PC-3 (cell line): ENCODE results near the gene TMEM259. TPM values are rescaled to one million over a fixed set of nuclear protein-coding genes. Genes with fewer than 3 reads are reported as not detected.

Experiments
- ATAC-seq: fragments of 200-7000 bp; cut with Tn5 transposase; 2 replicates; pipeline ENCODE4 v1.9.1; 2020; ENCODE audit warnings: mild to moderate bottlenecking, moderate library complexity
- BruUV-seq: library from RNA; stranded (reverse); fragments of 400-500 nt; replicated peaks from 2 replicates; lab custom pipeline; 2021; lab: Mats Ljungman, UMichigan
- CTCF ChIA-PET: fragments of 300-600 bp; sonication (Branson Sonifier 250); formaldehyde crosslinking; loops from one replicate; lab custom pipeline; 2022; ENCODE audit warnings: antibody characterized with exemption; lab: Charles Lee
- POLR2A ChIA-PET: fragments of 300-600 bp; sonication (Branson Sonifier 250); formaldehyde crosslinking; loops from one replicate; lab custom pipeline; 2022; ENCODE audit warnings: antibody characterized with exemption; ENCODE audit not compliant: unreplicated experiment; lab: Charles Lee
- DNase-seq: peaks from one replicate; pipeline ENCODE4 v3.0.0-alpha.2; 2015
- H2AFZ ChIP-seq: fragments of 300-600 bp; sonication (generic); 2 replicates; pipeline ENCODE4 v1.6.0; 2016; ENCODE audit warnings: antibody characterized with exemption, low read length
- H3F3A ChIP-seq: fragments of 300-600 bp; sonication (generic); one replicate; pipeline ENCODE4 v1.6.0; 2017; ENCODE audit warnings: antibody characterized with exemption, low read length, control low read depth, mild to moderate bottlenecking; ENCODE audit not compliant: unreplicated experiment
- H3K27ac ChIP-seq: fragments of 300-600 bp; sonication (generic); 2 replicates; pipeline ENCODE4 v1.5.1; 2016; ENCODE audit warnings: mild to moderate bottlenecking, low read length
- H3K27me3 ChIP-seq: fragments of 300-600 bp; sonication (generic); 2 replicates; pipeline ENCODE4 v1.6.1; 2016; ENCODE audit warnings: low read length, mixed read lengths
- H3K36me3 ChIP-seq: fragments of 300-600 bp; sonication (generic); 2 replicates; pipeline ENCODE4 v1.6.1; 2016; ENCODE audit warnings: low read depth, mixed run types, low read length, mixed read lengths
- H3K4me1 ChIP-seq: fragments of 300-600 bp; sonication (generic); 2 replicates; pipeline ENCODE4 v1.5.1; 2016; ENCODE audit warnings: low read length; ENCODE audit not compliant: insufficient read depth
- H3K4me2 ChIP-seq: fragments of 300-600 bp; sonication (generic); 2 replicates; pipeline ENCODE4 v1.6.0; 2016; ENCODE audit warnings: low read length
- H3K4me3 ChIP-seq: fragments of 300-600 bp; sonication (generic); 2 replicates; pipeline ENCODE4 v1.5.1; 2016; ENCODE audit warnings: mild to moderate bottlenecking, low read length, mixed read lengths
- H3K79me2 ChIP-seq: fragments of 300-600 bp; sonication (generic); 2 replicates; pipeline ENCODE4 v1.6.1; 2017; ENCODE audit warnings: low read length, mixed read lengths
- H3K9ac ChIP-seq: fragments of 300-600 bp; sonication (generic); 2 replicates; pipeline ENCODE4 v1.6.0; 2016; ENCODE audit warnings: mild to moderate bottlenecking, low read length
- H3K9me2 ChIP-seq: fragments of 300-600 bp; sonication (generic); replicated peaks from 2 replicates; pipeline ENCODE4 v1.6.1; 2016; ENCODE audit warnings: mixed run types, low read length, mixed read lengths
- H3K9me3 ChIP-seq: fragments of 300-600 bp; sonication (generic); 2 replicates; pipeline ENCODE4 v1.6.1; 2016; ENCODE audit warnings: low read length, mixed read lengths
- H4K20me1 ChIP-seq: fragments of 300-600 bp; sonication (generic); 2 replicates; pipeline ENCODE4 v1.6.1; 2016; ENCODE audit warnings: low read length, mixed read lengths
- CTCF ChIP-seq: fragments of 300-600 bp; sonication (generic); conservative IDR thresholded peaks from 2 replicates; pipeline ENCODE4 v1.5.1; 2017; ENCODE audit warnings: antibody characterized with exemption, low read depth, mild to moderate bottlenecking, low read length
- EZH2 ChIP-seq: fragments of 300-600 bp; sonication (generic); IDR thresholded peaks from one replicate; pipeline ENCODE4 v1.6.1; 2017; ENCODE audit warnings: antibody characterized with exemption, mild to moderate bottlenecking, low read length; ENCODE audit not compliant: unreplicated experiment
- EZH2phosphoT487 ChIP-seq: fragments of 300-600 bp; sonication (generic); IDR thresholded peaks from 2 replicates; pipeline ENCODE4 v1.6.1; 2018; ENCODE audit warnings: mild to moderate bottlenecking, antibody characterized with exemption, low read length, borderline replicate concordance
- intact Hi-C: fragments of 100-400 bp; cut with micrococcal nuclease; formaldehyde crosslinking; loops from 2 replicates; pipeline ENCODE4 v1.9.0; 2023
- total RNA-seq: library from RNA; depleted of rRNA; stranded (reverse); fragments of >200 nt; gene quantifications from 2 replicates; pipeline ENCODE4 v1.2.3, GENCODE V29; 2014

The TMEM259 gene
- total RNA-seq, 1 experiment from 2014 or later = 136 TPM

DNA sequence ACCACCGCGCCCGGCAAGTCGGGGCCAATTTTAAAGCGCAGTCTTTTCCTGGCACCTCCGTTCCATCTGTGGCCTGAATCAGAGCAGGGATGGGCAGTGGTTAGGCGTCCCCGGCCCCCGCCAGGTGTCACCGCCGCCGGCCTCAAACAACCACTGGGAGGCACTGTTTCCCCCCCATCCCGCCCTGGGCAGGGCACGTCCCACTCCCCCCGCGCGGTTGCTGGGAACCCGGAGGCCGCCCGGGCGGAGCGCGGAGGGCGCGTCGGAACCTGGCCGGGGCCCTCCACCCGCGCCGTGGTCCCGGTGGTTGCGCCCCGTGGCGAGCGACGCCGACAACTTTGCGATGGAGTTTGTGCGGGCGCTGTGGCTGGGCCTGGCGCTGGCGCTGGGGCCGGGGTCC is 20.8 kb downstream of the TMEM259 start, which contains the start of gene GRIN3B:
Gene GRIN3B (plus strand): TSS at position 325 of the 400 bp plus-strand sequence. CDS start 19 bp downstream, at position 344.
- H3K9me3 ChIP-seq = no peaks in the 10 kb centered on the region
- BruUV-seq = no TSS peak
- ChIA-PET POLR2A (no interaction called here), CTCF (no interaction called here)
- no peaks in the 10 kb centered on the region for H3K36me3 ChIP-seq
- TF ChIP-seq CTCF (peak; percentile 45), EZH2phosphoT487 (no peak)
- no peak within 1 kb of the TSS for H2AFZ ChIP-seq
- no peaks in the 10 kb centered on the region; the same call in 1 of the 2 replicates for H3K27me3 ChIP-seq
- intact Hi-C loops = no loop called here
- H3F3A ChIP-seq = no peaks in the 10 kb centered on the region
- peak within 1 kb of the TSS; percentile 51; the same call in 1 of the 2 replicates for H3K4me2 ChIP-seq
- H3K4me3 ChIP-seq = no peak within 1 kb of the TSS
- no peaks in the 10 kb centered on the region for H3K79me2 ChIP-seq
- H3K9ac ChIP-seq = no peak within 1 kb of the TSS
- H3K9me2 ChIP-seq = no peaks in the 10 kb centered on the region
- peaks cover 8% of the 10 kb centered on the region for H3K4me1 ChIP-seq
- no peak within 1 kb of the TSS for H3K27ac ChIP-seq
- DNase-seq (peak; percentile 75), ATAC-seq (peak; percentile 65)
- H4K20me1 ChIP-seq = no peaks in the 10 kb centered on the region

- H3F3A ChIP-seq = no peaks in the 10 kb centered on the region
- ATAC-seq (no peak), DNase-seq (no peak)
- H3K9me3 ChIP-seq = no peaks in the 10 kb centered on the region
- no peaks in the 10 kb centered on the region for H3K36me3 ChIP-seq
- intact Hi-C loops = no loop called here
- no peaks in the 10 kb centered on the region for H3K9me2 ChIP-seq
- no peaks in the 10 kb centered on the region; the same call in 1 of the 2 replicates for H3K27me3 ChIP-seq
- POLR2A ChIA-PET = no interaction called here
- H2AFZ ChIP-seq = no peak overlapping the region
- H3K4me2 ChIP-seq = no peak overlapping the region
- H3K9ac ChIP-seq = no peak overlapping the region
- CTCF ChIA-PET = no interaction called here
- H4K20me1 ChIP-seq = no peaks in the 10 kb centered on the region
- no TSS peak for BruUV-seq
- no peak for TF ChIP-seq EZH2phosphoT487
- TF ChIP-seq EZH2 = no peak
- no peak for TF ChIP-seq CTCF
- H3K4me3 ChIP-seq = no peak overlapping the region
- H3K4me1 ChIP-seq = peaks cover 8% of the 10 kb centered on the region
- no peak overlapping the region for H3K27ac ChIP-seq
- no peaks in the 10 kb centered on the region for H3K79me2 ChIP-seq
Measured at GRCh38 chr19:999379-999719, 21.6 kb downstream of the TMEM259 start.

DNA sequence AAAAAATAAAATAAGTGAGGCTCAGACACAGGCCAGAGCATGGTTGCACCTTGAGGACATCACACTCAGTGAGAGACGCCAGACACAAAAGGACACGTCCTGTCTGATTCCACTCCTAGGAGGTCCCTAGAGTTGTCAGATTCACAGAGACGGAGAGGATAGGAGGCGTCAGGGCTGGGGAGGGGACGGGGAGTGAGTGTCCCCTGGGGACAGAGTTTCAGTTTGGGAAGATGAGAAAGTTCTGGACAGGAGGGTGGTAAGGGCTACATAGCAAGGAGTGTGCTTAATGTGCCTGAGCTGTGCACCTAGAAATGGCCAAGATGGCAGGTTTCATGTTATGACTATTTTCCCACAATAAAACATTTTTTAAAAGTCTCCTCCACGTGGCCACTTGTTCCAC is 22.9 kb downstream of the TMEM259 start:
- Histone ChIP-seq H4K20me1 (no peaks in the 10 kb centered on the region), H2AFZ (no peak overlapping the region), H3K9ac (no peak overlapping the region), H3K27ac (no peak overlapping the region), H3K4me2 (no peak overlapping the region), H3K36me3 (no peaks in the 10 kb centered on the region), H3F3A (no peaks in the 10 kb centered on the region), H3K9me2 (no peaks in the 10 kb centered on the region), H3K4me1 (peaks cover 8% of the 10 kb centered on the region), H3K4me3 (no peak overlapping the region), H3K9me3 (no peaks in the 10 kb centered on the region), H3K27me3 (no peaks in the 10 kb centered on the region; the same call in 1 of the 2 replicates), H3K79me2 (no peaks in the 10 kb centered on the region)
- TF ChIP-seq CTCF (no peak), EZH2 (no peak), EZH2phosphoT487 (no peak)
- ATAC-seq = no peak
- ChIA-PET POLR2A (no interaction called here), CTCF (no interaction called here)
- BruUV-seq = no TSS peak
- intact Hi-C loops = no loop called here
- DNase-seq = no peak
